Activated CD4-positive, alpha-beta T cell treated with anti-CD3 and anti-CD28 coated beads, Interleukin-2, amount 50 U/mL, for 16 hours (primary cell): ENCODE measurements around the gene COMP.
"Not testable (repeated sequence)": the region's sequence is repeated elsewhere in the genome, so short reads cannot be mapped to it uniquely, and the experiment has no call there.

Experiments used
- DNase-seq: peaks from one replicate; pipeline ENCODE4 v3.0.0-alpha.2; 2020

Gene COMP

DNA sequence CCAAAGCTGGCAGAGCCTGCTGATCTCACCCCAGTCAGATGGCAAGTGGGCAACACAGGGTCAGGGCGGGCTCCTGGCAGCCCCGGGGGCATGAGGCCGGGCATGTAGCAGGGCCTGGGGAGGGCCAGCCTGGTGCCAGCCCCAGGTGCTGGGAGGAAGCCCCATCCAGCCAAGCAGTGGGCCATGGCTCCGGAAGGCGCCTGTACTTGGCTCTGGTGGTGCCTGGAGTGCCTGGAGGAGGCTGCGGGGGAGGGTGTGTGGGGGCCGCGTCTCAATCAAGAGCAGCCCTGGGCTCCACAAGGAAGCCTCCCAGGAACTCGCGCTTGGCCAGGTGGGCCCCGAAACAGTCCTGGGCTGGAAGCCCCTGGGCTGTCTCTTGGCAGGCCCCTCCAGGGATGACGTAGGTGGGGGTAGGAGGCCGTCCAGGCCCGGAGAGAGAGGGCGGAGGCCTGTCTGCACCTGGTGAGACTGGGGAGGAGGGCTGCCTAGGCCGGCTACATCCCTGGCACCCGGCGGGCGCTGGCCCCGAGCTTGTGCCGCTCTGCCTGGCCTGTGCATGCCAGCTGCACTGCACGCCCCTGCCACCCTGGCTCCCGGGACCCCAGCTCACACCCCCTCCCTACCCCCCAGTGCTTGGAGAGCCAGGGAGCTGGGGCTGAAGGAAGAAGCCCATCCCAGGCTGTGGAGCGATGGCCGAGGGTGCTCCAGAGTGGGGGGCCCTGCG is 45.9 kb downstream of the COMP start:
- DNase-seq, result no peak

DNA sequence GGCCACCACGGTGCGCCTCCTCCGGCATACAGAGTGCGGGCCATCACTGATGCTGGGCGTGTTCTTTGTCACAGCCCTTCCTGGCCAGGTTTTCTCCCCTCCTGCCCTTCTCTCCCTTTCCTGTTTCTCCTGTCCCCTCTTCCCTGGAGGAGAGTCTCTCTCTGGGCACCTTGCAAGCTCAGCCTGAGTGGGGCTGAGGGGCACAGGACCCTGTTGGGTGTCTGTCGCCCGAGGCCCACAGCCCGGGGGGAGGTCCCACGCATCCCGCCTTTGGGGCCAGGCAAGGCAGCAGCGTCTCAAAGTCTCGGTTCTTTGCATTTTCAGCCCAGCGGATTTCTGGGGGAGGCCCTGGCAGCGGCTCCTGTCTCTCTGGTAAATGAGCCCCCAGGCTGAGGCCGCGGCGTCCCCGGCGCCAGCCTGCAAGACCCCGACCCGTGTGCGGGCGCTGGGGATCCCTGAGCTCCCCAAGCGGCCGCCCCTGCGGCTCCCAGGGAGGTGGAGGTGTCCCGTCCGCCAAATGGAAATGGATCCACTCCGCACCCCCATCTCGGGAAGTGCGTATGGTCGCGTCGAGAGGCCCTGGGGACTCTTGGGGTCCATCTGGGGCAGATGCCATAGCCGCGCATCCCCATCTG is 47.2 kb downstream of the COMP start:
- no peak for DNase-seq

DNA sequence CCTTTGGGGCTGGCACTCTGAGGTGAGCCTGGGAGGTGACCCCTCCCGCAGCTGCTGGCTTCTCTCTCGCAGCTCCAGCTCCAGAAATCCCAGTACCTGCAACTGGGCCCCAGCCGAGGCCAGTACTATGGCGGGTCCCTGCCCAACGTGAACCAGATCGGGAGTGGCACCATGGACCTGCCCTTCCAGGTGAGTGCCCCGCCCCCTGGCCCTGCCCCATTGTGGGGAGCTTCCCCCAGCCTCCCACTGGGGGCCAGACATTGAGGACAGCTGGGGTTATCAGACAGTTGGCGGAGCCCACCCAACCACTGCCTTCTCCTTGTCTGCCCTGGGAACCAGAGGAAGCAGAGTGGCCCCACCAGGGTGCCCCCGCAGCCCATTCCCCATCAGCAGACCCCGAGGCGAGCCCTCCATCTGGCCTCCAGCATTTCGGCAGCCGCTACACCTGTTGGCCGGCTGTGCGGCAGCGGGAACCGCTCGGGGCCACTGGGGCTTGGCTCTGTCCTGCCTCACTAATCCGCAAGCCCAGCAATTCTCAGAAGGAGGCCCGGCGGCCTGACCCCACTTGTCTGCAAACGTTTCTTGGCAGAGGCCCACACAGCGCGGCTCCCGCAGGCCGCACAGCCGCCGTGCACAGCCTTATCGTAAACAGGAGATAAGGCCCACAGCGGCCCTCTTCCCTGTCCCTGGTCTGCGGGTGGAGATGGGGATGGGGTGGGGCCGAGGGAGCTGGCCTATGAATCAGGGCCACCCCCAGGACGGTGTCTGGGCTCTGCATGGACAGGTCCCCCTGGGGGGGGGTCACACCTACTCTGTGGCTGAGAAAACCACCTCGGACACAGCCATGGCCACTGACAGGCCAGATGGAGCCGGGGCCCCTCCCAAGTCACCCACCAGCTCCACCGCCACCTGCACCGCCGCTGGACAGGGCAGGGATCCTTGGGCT is 48.0 kb downstream of the COMP start:
- no peak for DNase-seq

DNA sequence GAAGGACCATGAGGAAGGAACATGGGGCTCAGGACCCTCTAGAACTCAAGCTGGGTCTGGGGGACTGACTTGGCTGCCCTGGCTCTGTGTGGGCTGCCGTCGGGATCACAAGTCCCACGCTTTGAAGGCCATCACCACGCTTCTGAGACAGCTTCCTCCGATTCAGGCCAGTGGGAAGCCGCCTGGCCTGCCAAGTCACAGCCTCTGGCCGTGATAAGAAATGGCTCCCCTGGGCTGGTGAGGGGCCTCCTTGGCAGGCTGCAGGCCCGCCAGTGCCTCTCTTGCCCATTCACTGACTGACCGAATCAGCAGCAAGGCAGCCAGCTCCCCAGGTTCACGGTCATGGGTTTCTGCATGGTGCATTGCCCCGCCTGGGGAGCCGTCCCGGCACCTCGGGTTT is 48.8 kb downstream of the COMP start:
- DNase-seq, result no peak

DNA sequence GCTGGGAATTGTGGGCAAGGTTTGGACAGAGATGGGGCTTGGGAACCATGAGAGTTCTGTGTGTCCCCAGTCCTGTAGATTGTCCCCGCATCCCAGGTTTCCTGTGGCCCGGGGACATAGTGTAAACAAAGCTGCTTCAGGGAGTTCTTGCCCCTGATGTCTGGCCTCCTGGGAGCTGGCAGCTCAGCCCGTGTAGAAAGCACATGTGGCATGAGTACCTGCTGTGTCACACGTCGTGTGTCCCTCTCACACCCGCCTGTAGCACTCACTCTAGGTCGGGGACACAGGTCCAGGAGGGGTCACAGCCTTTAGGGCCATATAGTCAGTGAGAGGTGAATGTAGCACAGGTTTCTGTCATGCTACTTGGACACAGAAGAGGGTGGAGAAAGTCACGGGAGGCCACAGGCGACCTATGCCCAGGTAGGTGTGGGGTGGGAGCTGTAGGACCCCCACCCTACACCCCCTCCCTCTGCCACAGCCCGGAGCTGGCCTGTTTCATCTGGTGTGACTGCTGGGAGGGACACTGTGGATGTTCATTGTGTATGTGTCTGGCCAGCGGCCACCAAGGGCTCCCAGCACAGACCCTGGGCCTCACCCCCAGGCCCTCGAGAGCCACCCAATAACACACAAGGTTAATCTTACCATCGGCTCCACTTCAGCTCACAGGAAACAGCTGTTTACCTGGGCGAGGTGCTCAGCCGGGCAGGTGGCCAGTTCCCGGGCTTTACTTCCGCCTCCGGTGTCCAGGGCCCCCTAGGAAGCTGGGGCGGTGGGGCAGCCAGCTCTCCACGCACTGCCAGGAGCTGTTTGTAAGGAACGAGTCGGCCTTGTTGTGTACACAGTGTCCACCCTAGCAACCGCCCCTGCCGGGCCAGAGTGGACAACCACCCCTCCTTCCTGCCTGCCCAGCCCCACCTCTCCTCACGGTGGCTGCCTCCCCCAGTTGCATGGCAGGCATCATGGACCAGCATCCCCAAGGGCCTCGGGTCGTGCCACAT is 49.7 kb downstream of the COMP start:
- DNase-seq, result no peak

DNA sequence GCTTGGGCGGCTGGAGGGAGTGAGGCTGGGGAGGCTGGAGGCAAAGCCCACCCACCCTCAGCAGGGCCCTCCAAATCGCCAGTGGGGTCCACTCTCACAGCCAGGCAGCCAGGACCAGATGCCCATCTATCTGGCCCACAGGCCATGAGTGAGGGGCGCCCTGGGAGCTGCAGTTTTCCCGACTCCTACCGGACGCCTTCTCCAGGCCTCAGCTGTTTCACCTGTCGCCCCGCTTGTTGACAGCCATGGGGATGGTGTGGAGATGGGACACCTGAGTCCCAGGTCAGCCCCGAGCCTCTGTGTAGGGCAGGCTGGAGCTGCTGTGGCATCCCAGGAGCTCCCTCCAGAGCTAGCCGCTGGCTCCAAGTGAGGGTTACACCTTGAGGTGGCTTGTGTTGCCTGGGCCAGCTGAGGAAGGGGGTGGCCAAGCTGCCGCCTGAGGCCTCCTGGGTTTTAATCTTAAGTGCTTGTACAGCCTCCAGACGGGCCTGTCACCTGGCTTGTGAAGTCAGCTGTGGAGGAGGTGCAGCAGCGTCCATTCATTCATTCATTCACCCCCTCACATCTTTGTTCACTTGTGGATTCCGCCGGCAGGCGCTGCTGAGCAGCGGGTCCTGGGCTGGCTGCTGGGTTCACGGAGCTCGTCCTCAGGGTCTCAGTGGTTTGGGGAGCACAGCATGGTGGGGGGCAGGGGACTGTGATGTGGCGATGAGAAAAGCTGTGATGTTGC is 52.0 kb downstream of the COMP start:
- DNase-seq, result no peak

DNA sequence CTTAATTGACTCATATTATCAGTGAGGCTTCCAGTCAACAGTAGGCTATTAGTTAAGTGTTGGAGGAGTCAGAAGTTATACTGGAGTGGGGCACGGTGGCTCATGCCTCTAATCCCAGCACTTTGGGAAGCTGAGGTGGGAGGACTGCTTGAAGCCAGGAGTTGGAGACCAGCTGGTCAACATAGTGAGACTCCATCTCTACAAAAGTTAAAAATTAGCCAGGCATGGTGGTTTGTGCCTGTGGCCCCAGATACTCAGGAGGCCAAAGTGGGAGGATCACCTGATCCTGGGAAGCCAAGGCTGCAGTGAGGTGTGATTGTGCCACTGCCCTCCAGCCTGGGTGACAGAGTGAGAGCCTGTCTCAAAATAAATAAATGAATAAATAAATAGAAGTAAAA is 53.2 kb downstream of the COMP start:
- no peak for DNase-seq

DNA sequence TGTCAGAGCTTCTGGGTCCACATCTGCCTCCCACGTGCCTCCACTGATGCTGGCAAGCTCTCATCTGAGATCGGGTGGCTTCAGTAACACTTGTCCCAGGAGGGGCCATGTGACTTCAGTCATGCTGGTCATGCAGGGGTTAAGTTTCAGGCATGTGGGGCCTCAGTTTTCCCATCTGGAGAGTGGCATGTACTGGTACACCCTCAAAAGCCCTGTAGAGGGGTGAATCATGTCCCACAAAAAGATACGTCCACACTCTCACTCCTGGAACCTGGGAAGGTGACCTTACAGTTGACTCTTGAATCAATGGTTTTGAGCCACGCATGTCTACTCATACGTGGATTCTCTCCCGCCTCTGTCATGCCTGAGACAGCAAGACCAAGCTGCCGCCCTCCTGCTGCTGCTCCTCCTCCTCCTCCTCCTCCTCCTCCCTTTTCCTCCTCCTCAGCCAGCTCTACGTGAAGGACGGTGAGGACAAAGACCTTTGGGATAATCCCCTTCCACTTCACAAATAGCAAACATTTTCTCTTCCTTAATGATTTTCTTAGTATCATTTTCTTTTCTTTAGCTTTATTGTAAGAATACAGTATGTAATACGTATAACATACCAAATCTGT is 53.7 kb downstream of the COMP start:
- DNase-seq, result no peak

DNA sequence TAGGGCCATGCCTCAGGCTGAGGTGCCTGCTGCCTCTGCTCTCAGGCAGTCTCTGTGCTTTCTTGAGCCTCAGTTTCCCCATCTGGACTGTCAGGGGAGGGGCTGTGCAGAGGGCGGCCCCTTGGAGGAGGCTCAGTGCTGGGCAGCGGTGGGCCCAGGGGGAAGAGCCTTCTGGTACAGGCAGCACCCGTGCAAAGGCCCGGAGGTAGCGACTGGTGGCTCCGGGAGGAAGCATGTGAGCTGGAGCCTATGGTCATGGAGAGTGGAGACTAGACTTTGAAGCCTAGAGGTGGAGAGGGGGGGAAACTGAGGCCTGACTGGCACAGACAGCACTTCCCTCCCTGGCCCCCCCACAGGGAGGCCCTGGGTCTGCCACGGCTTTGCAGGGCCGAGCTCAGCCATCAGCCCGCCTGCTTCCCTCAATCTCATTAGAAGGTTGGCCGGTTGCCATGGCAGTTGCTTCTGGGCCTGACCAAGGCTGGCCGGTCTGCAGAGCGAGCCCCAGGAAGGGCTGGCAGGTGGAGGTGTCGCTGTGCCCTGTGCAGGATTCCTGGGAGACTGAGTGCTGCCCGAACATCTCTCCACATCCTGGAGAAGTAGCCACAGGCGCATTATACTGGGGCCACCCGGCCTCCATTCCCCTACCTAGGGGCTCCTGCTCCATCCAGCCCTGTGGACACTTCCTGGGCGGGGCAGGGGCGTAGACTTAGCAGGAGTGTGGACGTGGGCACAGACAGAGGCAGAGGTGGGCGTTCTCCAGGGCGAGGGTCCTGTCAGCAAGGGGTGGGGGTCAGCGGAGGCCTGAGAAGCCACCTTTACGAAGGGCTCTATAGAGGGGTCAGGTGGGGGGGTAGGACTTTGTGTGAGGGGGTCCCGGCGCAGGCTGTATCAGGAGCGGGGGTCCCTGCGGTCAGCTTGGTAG is 54.4 kb downstream of the COMP start:
- no peak for DNase-seq

DNA sequence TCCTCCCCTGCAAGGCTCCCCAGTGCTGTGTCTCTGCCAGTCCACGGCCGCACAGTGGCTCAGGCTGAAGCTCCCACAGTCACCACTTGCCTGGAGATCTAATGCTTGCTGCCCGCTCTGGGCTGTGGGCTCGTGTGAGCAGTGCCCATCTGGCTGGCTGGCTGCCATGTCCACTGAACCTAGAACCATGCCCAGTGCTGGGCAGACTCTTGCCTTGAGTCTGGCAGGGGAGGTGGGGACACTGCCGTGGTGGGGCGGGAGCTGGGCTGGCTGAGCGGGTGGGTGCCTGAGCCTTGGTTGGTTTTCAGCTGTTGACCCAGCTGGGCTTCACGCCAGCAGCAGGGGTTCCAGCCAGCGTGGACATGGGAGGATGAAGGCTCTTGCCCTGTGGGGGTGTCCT is 55.4 kb downstream of the COMP start:
- DNase-seq, result no peak

DNA sequence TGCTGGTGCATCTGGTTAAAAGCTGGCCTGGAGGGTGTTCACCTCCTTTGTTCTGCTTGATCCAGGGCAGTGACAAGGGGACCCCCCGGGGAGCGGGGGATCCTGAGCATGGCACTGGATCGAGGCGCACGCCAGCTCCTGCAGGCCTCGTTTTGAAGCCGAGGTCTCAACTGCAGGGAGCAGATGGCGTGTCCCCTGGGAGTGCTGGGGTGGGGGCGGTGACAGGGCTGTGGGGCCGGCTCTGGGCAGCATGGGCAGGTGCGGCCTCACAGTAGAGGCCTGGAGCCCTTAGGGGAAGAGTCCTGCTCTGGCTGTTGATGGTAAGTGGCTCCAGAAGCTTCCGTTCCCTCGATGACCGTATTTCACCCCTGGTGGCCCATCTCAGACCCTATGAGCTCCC is 55.8 kb downstream of the COMP start:
- DNase-seq, result no peak

DNA sequence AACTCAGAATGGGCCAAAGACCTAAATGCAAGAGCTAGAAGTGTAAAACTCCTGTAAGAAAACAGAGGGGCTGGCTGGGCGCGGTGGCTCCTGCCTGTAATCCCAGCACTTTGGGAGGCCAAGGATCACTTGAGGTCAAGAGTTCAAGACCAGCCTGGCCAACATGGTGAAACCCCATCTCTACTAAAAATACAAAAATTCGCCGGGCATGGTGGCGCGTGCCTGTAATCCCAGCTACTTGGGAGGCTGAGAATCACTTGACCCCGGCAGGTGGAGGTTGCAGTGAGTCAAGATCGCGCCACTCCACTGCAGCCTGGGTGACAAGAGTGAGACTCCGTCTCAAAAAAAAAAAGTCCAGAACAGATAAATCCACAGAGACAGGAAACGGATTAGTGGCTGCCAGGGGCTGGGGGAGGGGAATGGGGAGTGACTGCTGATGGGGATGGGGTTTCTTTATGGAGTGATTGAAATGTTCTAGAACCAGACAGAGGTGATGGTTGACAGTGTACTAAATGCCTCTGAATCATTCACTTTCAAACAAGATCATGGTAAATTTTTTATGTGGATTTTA is 57.3 kb downstream of the COMP start:
- DNase-seq, result not testable (repeated sequence)

DNA sequence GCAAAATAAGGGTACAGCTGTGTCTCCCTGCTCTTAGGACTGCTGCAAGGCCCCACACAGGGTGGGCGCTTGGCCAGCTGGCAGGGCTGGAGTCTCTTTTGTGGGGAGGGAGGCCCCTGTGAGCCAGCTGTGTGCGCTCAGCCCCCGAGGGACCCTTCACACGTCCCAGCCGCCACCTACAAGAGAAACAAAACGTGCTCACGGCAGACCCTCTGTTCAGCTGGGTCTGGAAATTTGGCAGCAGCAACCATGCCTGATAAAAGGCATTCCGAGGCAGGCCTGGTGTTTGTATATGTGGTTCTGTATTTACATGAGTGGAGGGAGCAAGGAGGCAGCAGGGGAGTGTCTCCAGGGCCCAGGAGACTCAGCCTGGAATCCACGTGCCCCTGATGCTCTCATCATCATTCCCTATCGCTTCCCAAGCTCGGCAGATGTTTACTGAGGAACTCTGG is 57.9 kb downstream of the COMP start:
- DNase-seq, result no peak
